ENCODE results near the gene PTGFR.

GRCh38 chr1:78560811-78561210 lies 70.0 kb downstream of the PTGFR start:
- no peak for TF ChIP-seq POLR2A (IDR thresholded peaks at IDR 0.05)
- TF ChIP-seq, protein P1, sequence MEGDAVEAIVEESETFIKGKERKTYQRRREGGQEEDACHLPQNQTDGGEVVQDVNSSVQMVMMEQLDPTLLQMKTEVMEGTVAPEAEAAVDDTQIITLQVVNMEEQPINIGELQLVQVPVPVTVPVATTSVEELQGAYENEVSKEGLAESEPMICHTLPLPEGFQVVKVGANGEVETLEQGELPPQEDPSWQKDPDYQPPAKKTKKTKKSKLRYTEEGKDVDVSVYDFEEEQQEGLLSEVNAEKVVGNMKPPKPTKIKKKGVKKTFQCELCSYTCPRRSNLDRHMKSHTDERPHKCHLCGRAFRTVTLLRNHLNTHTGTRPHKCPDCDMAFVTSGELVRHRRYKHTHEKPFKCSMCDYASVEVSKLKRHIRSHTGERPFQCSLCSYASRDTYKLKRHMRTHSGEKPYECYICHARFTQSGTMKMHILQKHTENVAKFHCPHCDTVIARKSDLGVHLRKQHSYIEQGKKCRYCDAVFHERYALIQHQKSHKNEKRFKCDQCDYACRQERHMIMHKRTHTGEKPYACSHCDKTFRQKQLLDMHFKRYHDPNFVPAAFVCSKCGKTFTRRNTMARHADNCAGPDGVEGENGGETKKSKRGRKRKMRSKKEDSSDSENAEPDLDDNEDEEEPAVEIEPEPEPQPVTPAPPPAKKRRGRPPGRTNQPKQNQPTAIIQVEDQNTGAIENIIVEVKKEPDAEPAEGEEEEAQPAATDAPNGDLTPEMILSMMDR (IDR thresholded peaks at IDR 0.05): no peak

Measured in esophagus squamous epithelium (tissue), 4 donors.